HG03460 (cell line): ENCODE data around the gene TMLHE.
A peak's percentile ranks its signal among the peaks of the same experiment; 100 is the strongest.
"Not testable (repeated sequence)": the region's sequence is repeated elsewhere in the genome, so short reads cannot be mapped to it uniquely, and the experiment has no call there.

Experiments used
- ATAC-seq: cut with Tn5 transposase; IDR thresholded peaks from one replicate; pipeline ENCODE4 v1.9.1; 2021; ENCODE audit not compliant: unreplicated experiment

The TMLHE gene

GRCh38 chrX:155495134-155495533 lies 117.6 kb downstream of the TMLHE start:
- ATAC-seq: not testable (repeated sequence)

GRCh38 chrX:155491421-155491820 lies 121.3 kb downstream of the TMLHE start:
- ATAC-seq: not testable (repeated sequence)

GRCh38 chrX:155477136-155477535 lies 135.6 kb downstream of the TMLHE start:
- not testable (repeated sequence) for ATAC-seq

GRCh38 chrX:155466269-155466938 lies 146.3 kb downstream of the TMLHE start:
- ATAC-seq: peak; percentile 86

- not testable (repeated sequence) for ATAC-seq
Measured at GRCh38 chrX:155460501-155460900, 152.3 kb downstream of the TMLHE start.

- ATAC-seq: peak; percentile 72
Measured at GRCh38 chrX:155458471-155458870, 154.3 kb downstream of the TMLHE start, which contains the start of gene F8A3. Gene F8A3 (minus strand): TSS chrX:155458620. CDS start chrX:155458600, 20 bp downstream.

GRCh38 chrX:155457761-155458447 lies 154.8 kb downstream of the TMLHE start:
- peak; percentile 56 for ATAC-seq

GRCh38 chrX:155441097-155441496 lies 171.7 kb downstream of the TMLHE start:
- ATAC-seq: no peak
